Fibroblast of the aortic adventitia (primary cell): ENCODE results near the gene SYNJ2. TPM values are rescaled to one million over a fixed set of nuclear protein-coding genes. Genes with fewer than 3 reads are reported as not detected.
A peak's percentile ranks its signal among the peaks of the same experiment; 100 is the strongest.

Source experiments
- DNase-seq: peaks from one replicate; pipeline ENCODE4 v3.0.0-alpha.2; 2010; ENCODE audit warnings: low read depth
- H3K4me3 ChIP-seq: 2 replicates; pipeline ENCODE4 v1.5.1; 2011; ENCODE audit warnings: low read depth, mild to moderate bottlenecking, control low read depth, low read length, moderate library complexity
- total RNA-seq: library from RNA; depleted of rRNA; stranded (reverse); fragments of >200 nt; gene quantifications from 2 replicates; pipeline ENCODE4 v1.2.3, GENCODE V29; 2012; ENCODE audit warnings: low replicate concordance
- TF ChIP-seq, protein P1 (sequence below): IDR thresholded peaks from 2 replicates; pipeline ENCODE4 v1.5.1; 2011; ENCODE audit warnings: mild to moderate bottlenecking, low read length, control low read depth, inconsistent platforms; ENCODE audit not compliant: insufficient read depth

SYNJ2 gene
- total RNA-seq, 1 donor = 73.6 TPM

DNA sequence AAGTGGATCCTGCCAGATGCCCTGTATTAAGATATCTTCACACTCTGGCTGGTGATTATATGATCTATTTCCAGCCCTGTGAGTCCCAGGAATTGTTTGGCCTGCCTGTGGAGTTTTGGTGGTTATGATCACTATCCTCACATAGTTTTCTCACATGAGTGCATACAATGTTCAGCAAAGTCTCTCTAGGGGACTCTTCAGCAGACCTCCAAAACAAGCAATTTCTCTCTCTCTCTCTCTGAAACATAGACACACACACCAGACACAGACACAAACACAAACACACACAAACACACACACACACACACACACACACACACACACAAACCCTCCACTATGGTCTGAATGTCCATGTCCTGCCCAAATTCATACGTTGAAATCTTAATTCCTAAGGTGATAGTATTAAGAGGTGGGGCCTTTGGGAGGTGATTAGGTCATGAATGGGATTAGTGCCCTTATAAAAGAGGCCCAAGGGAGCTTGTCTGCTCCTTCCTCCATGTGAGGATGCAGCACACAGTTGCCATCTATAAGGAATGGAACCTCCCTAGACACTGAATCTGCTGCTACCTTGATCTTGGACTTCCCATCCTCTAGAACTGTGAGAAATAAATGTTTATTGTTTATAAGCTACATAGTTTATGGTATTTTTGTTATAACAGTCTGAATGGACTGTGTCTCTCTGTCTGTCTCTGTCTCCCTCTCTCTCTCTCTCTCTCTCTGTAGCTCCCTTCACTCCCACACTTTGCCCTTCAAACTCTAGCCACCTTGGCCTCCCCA, 22.0 kb upstream of the SYNJ2 start:
- DNase-seq = no peak
- H3K4me3 ChIP-seq = no peak overlapping the region
- TF ChIP-seq, protein P1, sequence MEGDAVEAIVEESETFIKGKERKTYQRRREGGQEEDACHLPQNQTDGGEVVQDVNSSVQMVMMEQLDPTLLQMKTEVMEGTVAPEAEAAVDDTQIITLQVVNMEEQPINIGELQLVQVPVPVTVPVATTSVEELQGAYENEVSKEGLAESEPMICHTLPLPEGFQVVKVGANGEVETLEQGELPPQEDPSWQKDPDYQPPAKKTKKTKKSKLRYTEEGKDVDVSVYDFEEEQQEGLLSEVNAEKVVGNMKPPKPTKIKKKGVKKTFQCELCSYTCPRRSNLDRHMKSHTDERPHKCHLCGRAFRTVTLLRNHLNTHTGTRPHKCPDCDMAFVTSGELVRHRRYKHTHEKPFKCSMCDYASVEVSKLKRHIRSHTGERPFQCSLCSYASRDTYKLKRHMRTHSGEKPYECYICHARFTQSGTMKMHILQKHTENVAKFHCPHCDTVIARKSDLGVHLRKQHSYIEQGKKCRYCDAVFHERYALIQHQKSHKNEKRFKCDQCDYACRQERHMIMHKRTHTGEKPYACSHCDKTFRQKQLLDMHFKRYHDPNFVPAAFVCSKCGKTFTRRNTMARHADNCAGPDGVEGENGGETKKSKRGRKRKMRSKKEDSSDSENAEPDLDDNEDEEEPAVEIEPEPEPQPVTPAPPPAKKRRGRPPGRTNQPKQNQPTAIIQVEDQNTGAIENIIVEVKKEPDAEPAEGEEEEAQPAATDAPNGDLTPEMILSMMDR = no peak

DNA sequence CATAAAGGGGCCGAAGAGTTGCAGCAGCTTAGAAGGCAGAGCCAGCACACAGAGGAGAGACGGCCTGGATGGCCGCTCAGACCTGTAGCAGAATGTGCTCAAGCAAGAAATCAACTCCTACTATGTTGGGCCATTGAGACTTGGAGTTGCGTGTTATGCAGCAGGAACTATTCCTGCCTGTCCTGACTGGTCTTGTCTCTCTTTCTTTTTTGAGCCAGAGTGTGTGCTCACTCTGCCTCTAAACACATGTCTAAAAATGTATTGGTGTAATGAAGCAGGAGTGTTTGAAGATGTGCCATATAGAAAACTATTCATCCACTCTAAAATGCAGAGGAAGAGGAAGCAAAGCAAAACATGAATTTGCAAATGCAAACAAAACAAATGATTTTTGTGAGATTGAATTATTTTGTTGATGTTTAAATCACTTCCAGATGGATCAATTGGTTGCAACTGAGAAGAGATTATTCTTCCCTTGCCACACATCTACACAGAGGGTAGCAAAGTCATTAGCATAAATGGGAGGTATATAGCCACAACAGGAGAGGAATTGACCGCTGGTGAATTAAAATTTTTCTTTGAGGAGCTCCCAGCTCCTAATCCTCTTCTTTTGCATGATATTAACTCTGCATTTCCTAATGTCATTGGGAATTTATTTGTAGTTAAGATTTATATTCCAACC, 20.4 kb upstream of the SYNJ2 start:
- no peak overlapping the region for H3K4me3 ChIP-seq
- DNase-seq = no peak
- TF ChIP-seq, protein P1 = no peak

DNA sequence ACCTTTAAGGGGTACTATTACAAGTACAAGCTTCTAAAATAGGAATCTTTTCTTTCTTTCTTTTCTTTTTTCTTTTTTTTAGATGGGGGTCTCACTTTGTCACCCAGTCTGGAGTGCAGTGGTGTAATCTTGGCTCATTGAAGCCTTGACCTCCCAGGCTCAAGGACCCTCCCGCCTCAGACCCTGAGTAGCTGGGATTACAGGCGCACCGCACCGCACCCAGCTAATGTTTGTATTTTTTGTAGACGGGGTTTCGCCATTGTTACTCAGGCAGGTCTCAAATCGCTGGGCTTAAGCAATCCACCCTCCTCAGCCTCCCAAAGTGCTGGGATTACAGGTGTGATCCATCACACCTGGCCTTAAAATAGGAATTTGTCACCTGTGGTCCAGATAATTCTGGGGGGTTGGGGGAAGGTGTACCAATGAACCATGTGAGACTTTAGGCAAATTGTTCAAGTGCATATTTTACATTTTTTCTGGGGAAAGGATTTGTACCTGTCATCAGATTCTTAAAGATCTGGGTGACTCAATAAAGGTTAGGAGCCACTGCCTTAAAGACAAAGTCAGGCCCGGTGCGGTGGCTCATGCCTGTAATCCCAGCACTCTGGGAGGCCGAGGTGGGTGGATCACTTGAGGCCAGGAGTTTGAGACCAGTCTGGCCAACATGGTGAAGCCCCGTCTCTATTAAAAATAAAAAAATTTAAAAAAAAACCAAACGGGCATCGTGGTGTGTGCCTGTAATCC, 19.7 kb upstream of the SYNJ2 start:
- H3K4me3 ChIP-seq = no peak overlapping the region
- no peak for DNase-seq
- TF ChIP-seq, protein P1 = no peak

DNA sequence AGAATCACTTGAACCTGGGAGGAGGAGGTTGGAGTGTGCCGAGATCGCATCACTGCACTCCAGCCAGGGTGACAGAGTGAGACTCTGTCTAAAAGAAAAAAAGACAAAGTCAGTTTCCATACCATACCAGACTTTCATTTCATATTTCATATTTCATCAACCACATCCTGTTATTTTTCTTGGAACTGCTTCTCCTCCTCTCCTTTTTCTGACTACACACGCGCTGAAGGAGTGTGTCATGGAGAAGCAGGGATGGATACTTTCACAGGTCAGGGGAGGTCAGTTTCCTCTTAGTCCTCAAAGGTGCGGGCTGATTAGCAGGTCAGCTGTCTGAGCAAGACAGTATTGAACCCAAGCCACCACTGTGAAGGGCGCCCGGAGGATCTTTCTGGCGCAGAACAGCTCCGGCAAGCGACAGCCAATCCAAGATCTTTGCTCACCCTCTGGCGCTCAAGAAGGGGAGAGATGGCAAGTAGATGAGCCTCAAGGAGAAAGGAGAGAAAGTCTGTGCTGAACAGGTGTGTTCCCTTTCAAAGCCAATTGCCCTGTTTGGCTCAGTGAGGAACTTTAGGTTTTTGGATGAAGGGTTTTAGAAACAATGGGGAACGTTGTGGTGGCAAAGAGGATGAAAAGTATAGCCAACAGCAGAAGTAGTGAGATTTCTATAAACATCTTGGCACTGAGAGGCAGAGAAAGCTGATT, 18.9 kb upstream of the SYNJ2 start:
- peak; percentile 32 for DNase-seq
- H3K4me3 ChIP-seq = no peak overlapping the region
- TF ChIP-seq, protein P1 = no peak

DNA sequence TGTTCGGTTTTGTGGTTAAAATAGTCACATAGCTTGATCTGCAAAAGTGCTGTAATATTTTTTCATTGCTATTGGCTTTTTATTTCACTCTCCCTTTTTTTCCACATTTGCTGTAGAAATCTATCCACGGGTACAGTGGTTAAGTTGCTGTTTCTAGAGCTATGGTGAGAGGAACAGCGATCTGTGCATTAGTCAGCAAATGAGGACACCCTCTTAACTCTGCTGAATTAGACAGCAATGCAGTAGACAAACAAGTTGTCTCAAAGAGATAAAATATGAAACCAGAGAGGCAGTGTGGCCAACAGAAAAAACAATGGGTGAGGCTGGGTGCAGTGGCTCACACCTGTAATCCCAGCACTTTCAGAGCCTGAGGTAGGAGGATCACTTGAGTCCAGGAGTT, 17.6 kb upstream of the SYNJ2 start:
- no peak for DNase-seq
- TF ChIP-seq, protein P1 = no peak

DNA sequence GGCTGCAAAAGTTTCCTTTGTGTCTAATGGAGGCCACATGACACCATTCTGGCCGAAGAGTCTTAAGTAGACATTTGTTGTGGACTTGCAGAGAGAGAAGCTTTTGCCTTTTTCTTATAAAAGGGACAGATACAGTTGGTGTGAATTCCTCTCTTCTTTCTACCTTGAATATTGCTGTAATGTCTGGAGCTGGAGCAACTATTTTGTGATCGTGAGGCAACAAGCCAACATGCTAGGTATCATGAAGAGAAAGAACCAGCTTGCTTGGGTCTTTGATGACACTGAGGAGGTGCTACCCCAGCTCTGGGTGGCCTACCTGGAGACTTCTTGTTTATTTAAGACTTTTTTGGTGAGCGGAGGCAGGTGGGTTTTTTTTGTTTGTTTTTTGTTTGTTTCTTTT, 16.3 kb upstream of the SYNJ2 start:
- no peak for DNase-seq
- no peak overlapping the region for H3K4me3 ChIP-seq
- TF ChIP-seq, protein P1 = no peak

More for the DNA sequence above, 17.6 kb upstream of the SYNJ2 start:
- H3K4me3 ChIP-seq = no peak overlapping the region
